GM23338 (cell line): ENCODE data around the gene PDE4D. TPM values are rescaled to one million over a fixed set of nuclear protein-coding genes. Genes with fewer than 3 reads are reported as not detected.

Experiments used
- ATAC-seq: fragments of 200-7000 bp; cut with Tn5 transposase; 3 replicates; pipeline ENCODE4 v1.9.1; 2020
- DNase-seq: peaks from one replicate; pipeline ENCODE4 v3.0.0-alpha.2; 2015; ENCODE audit warnings: low spot score
- H2AFZ ChIP-seq: fragments of 200-600 bp; sonication (generic); 2 replicates; pipeline ENCODE4 v1.8.0; 2016; ENCODE audit warnings: antibody characterized with exemption, mild to moderate bottlenecking, moderate library complexity
- H3F3A ChIP-seq: fragments of 200-600 bp; sonication (generic); replicated peaks from 2 replicates; pipeline ENCODE4 v1.8.0; 2017; ENCODE audit warnings: antibody characterized with exemption, mixed run types, low read depth
- H3K27ac ChIP-seq: fragments of 200-600 bp; sonication (generic); 2 replicates; pipeline ENCODE4 v1.6.1; 2016; ENCODE audit warnings: low read depth
- H3K27me3 ChIP-seq: fragments of 200-600 bp; sonication (generic); 2 replicates; pipeline ENCODE4 v1.8.0; 2016; ENCODE audit warnings: mild to moderate bottlenecking, mixed run types, moderate library complexity; ENCODE audit not compliant: insufficient read depth
- H3K36me3 ChIP-seq: fragments of 200-600 bp; sonication (generic); 2 replicates; pipeline ENCODE4 v1.8.0; 2016; ENCODE audit warnings: mild to moderate bottlenecking; ENCODE audit not compliant: insufficient read depth
- H3K4me1 ChIP-seq: fragments of 200-600 bp; sonication (generic); 2 replicates; pipeline ENCODE4 v1.8.0; 2016; ENCODE audit warnings: mild to moderate bottlenecking, moderate library complexity; ENCODE audit not compliant: insufficient read depth
- H3K4me2 ChIP-seq: fragments of 200-600 bp; sonication (generic); 2 replicates; pipeline ENCODE4 v1.7.1; 2017; ENCODE audit warnings: mixed run types
- H3K4me3 ChIP-seq: fragments of 200-600 bp; sonication (generic); 2 replicates; pipeline ENCODE4 v1.6.1; 2016; ENCODE audit warnings: mixed run types
- H3K79me2 ChIP-seq: fragments of 200-600 bp; sonication (generic); replicated peaks from 2 replicates; pipeline ENCODE4 v1.8.0; 2017; ENCODE audit warnings: mild to moderate bottlenecking; ENCODE audit not compliant: insufficient read depth
- H3K9me2 ChIP-seq: fragments of 200-600 bp; sonication (generic); 2 replicates; pipeline ENCODE4 v1.8.0; 2017; ENCODE audit not compliant: insufficient read depth
- H4K20me1 ChIP-seq: fragments of 200-600 bp; sonication (generic); replicated peaks from 2 replicates; pipeline ENCODE4 v1.8.0; 2017; ENCODE audit warnings: mild to moderate bottlenecking; ENCODE audit not compliant: insufficient read depth
- H3K27ac Mint-ChIP-seq: 2 replicates; pipeline ENCODE4 v1.8.0; 2020; ENCODE audit warnings: inconsistent platforms, mild to moderate bottlenecking, moderate library complexity, mixed read lengths
- H3K27me3 Mint-ChIP-seq: 3 replicates; pipeline ENCODE4 v1.8.0; 2022; ENCODE audit warnings: low read depth, mild to moderate bottlenecking, moderate library complexity, mixed read lengths, inconsistent platforms; ENCODE audit not compliant: insufficient read depth, poor library complexity
- H3K36me3 Mint-ChIP-seq: 3 replicates; pipeline ENCODE4 v1.8.0; 2021; ENCODE audit warnings: low read depth, mild to moderate bottlenecking, inconsistent platforms, moderate library complexity, mixed read lengths
- H3K4me1 Mint-ChIP-seq: 3 replicates; pipeline ENCODE4 v1.8.0; 2020; ENCODE audit warnings: mild to moderate bottlenecking, inconsistent platforms, mixed read lengths
- H3K4me3 Mint-ChIP-seq: 3 replicates; pipeline ENCODE4 v1.8.0; 2021; ENCODE audit warnings: moderate library complexity, mild to moderate bottlenecking, inconsistent platforms, mixed read lengths
- H3K9me3 Mint-ChIP-seq: 3 replicates; pipeline ENCODE4 v1.8.0; 2020; ENCODE audit warnings: moderate library complexity, mild to moderate bottlenecking, inconsistent platforms, mixed read lengths
- CREB1 ChIP-seq: fragments of 250-450 bp; sonication (Bioruptor Pico); IDR thresholded peaks from 2 replicates; pipeline ENCODE4 v1.5.0; 2020; ENCODE audit warnings: low read depth, mild to moderate bottlenecking, moderate library complexity
- EZH2 ChIP-seq: fragments of 200-600 bp; sonication (generic); IDR thresholded peaks from one replicate; pipeline ENCODE4 v1.8.0; 2017; ENCODE audit warnings: antibody characterized with exemption, mild to moderate bottlenecking, low read depth; ENCODE audit not compliant: unreplicated experiment
- EZH2phosphoT487 ChIP-seq: fragments of 200-600 bp; sonication (generic); IDR thresholded peaks from one replicate; pipeline ENCODE4 v1.8.1; 2018; ENCODE audit warnings: antibody characterized with exemption; ENCODE audit not compliant: unreplicated experiment
- JUNB ChIP-seq: IDR thresholded peaks from one replicate; pipeline ENCODE4 v1.6.1; 2016; ENCODE audit warnings: antibody characterized with exemption; ENCODE audit not compliant: unreplicated experiment
- NANOG ChIP-seq: IDR thresholded peaks from 2 replicates; pipeline ENCODE4 v1.6.1; 2016; ENCODE audit warnings: antibody characterized with exemption, borderline replicate concordance
- POLR2AphosphoS5 ChIP-seq: IDR thresholded peaks from 2 replicates; pipeline ENCODE4 v1.6.1; 2016; ENCODE audit warnings: antibody characterized with exemption, low read depth
- STAT1 ChIP-seq: IDR thresholded peaks from one replicate; pipeline ENCODE4 v1.6.1; 2016; ENCODE audit warnings: antibody characterized with exemption; ENCODE audit not compliant: unreplicated experiment
- ZNF114 ChIP-seq: fragments of 250-450 bp; sonication (Bioruptor Pico); IDR thresholded peaks from 2 replicates; pipeline ENCODE4 v1.5.0; 2020; ENCODE audit warnings: mild to moderate bottlenecking, moderate library complexity
- polyA plus RNA-seq: library from polyadenylated mRNA; unstranded; fragments of >200 nt; fragmentation: Nextera tagmentation; extraction: Ambion mirVana; gene quantifications from 2 replicates; pipeline ENCODE4 v1.2.1, GENCODE V29; 2016
- total RNA-seq: library from RNA; depleted of rRNA; stranded (reverse); fragments of >200 nt; shearing (Covaris generic); gene quantifications from 2 replicates; pipeline ENCODE4 v1.2.3, GENCODE V29; 2014
- TF ChIP-seq, protein P1 (sequence below): fragments of 250-450 bp; sonication (Bioruptor Pico); IDR thresholded peaks from 2 replicates; pipeline ENCODE4 v1.5.0; 2020; ENCODE audit warnings: mild to moderate bottlenecking, moderate library complexity

PDE4D gene
- total and polyA plus RNA-seq, 2 experiments from 2014 or later = 2.1 to 4.7 TPM

DNA sequence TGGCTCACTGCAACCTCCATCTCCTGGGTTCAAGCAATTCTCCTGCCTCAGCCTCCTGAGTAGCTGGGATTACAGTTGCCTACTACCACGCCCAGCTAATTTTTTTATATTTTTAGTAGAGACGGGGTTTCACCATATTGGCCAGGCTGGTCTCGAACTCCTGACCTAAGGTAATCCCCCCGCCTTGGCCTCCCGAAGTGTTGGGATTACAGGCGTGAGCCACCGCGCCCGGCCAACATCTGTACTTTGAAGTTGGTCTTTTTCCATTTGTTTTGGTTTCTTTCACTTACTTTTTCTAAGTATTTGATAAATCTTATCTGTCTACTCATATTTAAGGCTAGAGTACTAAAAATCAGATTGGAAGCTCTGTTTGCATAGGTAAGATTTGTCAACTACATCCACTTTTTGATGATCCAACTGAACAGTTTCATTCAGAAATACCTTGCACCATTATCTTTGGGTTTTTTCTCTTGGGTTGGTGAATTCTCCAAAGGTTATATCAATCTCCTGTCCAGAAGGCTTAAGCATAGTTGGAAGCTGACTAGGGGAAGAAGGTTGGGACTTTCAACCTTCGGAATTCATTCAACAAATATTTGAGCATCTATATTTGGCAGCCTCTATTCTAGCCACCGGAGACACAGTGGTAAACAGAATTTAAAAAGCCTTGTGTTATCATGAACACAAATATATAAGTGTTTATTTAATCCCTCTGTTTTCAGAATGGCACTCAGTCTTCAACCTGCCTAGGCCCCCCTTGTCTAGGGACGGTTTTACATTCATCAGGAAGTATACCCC, 821.6 kb downstream of the PDE4D start (continued):
- TF ChIP-seq, protein P1, sequence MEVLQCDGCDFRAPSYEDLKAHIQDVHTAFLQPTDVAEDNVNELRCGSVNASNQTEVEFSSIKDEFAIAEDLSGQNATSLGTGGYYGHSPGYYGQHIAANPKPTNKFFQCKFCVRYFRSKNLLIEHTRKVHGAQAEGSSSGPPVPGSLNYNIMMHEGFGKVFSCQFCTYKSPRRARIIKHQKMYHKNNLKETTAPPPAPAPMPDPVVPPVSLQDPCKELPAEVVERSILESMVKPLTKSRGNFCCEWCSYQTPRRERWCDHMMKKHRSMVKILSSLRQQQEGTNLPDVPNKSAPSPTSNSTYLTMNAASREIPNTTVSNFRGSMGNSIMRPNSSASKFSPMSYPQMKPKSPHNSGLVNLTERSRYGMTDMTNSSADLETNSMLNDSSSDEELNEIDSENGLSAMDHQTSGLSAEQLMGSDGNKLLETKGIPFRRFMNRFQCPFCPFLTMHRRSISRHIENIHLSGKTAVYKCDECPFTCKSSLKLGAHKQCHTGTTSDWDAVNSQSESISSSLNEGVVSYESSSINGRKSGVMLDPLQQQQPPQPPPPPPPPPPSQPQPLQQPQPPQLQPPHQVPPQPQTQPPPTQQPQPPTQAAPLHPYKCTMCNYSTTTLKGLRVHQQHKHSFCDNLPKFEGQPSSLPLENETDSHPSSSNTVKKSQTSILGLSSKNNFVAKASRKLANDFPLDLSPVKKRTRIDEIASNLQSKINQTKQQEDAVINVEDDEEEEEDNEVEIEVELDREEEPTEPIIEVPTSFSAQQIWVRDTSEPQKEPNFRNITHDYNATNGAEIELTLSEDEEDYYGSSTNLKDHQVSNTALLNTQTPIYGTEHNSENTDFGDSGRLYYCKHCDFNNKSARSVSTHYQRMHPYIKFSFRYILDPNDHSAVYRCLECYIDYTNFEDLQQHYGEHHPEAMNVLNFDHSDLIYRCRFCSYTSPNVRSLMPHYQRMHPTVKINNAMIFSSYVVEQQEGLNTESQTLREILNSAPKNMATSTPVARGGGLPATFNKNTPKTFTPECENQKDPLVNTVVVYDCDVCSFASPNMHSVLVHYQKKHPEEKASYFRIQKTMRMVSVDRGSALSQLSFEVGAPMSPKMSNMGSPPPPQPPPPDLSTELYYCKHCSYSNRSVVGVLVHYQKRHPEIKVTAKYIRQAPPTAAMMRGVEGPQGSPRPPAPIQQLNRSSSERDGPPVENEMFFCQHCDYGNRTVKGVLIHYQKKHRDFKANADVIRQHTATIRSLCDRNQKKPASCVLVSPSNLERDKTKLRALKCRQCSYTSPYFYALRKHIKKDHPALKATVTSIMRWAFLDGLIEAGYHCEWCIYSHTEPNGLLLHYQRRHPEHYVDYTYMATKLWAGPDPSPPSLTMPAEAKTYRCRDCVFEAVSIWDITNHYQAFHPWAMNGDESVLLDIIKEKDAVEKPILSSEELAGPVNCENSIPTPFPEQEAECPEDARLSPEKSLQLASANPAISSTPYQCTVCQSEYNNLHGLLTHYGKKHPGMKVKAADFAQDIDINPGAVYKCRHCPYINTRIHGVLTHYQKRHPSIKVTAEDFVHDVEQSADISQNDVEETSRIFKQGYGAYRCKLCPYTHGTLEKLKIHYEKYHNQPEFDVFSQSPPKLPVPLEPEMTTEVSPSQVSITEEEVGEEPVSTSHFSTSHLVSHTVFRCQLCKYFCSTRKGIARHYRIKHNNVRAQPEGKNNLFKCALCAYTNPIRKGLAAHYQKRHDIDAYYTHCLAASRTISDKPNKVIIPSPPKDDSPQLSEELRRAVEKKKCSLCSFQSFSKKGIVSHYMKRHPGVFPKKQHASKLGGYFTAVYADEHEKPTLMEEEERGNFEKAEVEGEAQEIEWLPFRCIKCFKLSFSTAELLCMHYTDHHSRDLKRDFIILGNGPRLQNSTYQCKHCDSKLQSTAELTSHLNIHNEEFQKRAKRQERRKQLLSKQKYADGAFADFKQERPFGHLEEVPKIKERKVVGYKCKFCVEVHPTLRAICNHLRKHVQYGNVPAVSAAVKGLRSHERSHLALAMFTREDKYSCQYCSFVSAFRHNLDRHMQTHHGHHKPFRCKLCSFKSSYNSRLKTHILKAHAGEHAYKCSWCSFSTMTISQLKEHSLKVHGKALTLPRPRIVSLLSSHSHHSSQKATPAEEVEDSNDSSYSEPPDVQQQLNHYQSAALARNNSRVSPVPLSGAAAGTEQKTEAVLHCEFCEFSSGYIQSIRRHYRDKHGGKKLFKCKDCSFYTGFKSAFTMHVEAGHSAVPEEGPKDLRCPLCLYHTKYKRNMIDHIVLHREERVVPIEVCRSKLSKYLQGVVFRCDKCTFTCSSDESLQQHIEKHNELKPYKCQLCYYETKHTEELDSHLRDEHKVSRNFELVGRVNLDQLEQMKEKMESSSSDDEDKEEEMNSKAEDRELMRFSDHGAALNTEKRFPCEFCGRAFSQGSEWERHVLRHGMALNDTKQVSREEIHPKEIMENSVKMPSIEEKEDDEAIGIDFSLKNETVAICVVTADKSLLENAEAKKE (CRISPR knock-in tag) = no peak

DNA sequence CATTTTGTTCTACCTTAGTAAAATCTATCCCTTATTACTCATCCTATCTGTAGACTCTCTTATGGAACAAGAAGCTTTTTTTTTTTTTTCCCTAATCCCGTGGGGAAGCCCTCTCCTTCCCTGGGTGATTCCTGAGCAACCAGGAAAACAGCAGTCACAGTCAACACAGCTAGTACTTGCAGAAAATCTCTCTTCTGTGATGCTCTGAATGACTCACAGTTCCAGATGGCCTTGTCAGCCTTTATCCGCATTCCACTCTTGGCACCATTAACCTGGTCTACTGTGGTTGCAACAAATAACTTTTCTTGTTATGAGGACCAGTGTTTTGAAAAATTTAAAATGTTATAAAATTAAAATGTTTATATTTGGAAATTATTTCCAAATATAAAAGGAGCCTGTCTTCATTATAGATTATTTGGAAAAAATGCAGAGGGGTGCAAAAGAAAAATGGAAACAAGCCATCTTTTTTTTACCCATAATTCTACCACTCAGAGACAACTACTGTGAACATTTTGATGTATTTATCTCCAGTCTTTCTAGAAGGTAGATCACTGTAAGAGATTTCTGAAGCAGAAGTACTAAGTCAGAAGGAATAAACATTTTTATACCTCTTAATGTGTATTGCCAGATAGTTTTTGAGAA, 824.0 kb downstream of the PDE4D start:
- no peak overlapping the region for H3K27ac ChIP-seq
- H2AFZ ChIP-seq = no peak overlapping the region
- Mint-ChIP-seq H3K36me3 (no peaks in the 10 kb centered on the region), H3K27me3 (peaks cover 2% of the 10 kb centered on the region), H3K27ac (no peak overlapping the region), H3K4me1 (no peaks in the 10 kb centered on the region; the same call in 2 of the 3 replicates), H3K4me3 (no peak overlapping the region), H3K9me3 (no peaks in the 10 kb centered on the region)
- H4K20me1 ChIP-seq = no peaks in the 10 kb centered on the region
- DNase-seq (no peak), ATAC-seq (no peak)
- H3K36me3 ChIP-seq = no peaks in the 10 kb centered on the region
- no peaks in the 10 kb centered on the region; the same call in 1 of the 2 replicates for H3K4me1 ChIP-seq
- H3K27me3 ChIP-seq = no peaks in the 10 kb centered on the region
- H3F3A ChIP-seq = no peaks in the 10 kb centered on the region
- H3K4me3 ChIP-seq = no peak overlapping the region
- no peak overlapping the region for H3K4me2 ChIP-seq
- H3K9me2 ChIP-seq = no peaks in the 10 kb centered on the region
- no peaks in the 10 kb centered on the region for H3K79me2 ChIP-seq
- no peak for TF ChIP-seq CREB1 (CRISPR knock-in tag)
- TF ChIP-seq ZNF114 (CRISPR knock-in tag) = no peak
- TF ChIP-seq, protein P1 (CRISPR knock-in tag) = no peak
- no peak for TF ChIP-seq EZH2
- TF ChIP-seq STAT1 = no peak
- no peak for TF ChIP-seq POLR2AphosphoS5
- TF ChIP-seq JUNB = no peak
- TF ChIP-seq EZH2phosphoT487 = no peak
- TF ChIP-seq NANOG = no peak
